Measurements from ENCODE around the gene PTP4A2. TPM values are rescaled to one million over a fixed set of nuclear protein-coding genes. Genes with fewer than 3 reads are reported as not detected.

The PTP4A2 gene
- total and polyA plus RNA-seq, 2 donors from 2014 or later: 130 to 236 TPM

DNA sequence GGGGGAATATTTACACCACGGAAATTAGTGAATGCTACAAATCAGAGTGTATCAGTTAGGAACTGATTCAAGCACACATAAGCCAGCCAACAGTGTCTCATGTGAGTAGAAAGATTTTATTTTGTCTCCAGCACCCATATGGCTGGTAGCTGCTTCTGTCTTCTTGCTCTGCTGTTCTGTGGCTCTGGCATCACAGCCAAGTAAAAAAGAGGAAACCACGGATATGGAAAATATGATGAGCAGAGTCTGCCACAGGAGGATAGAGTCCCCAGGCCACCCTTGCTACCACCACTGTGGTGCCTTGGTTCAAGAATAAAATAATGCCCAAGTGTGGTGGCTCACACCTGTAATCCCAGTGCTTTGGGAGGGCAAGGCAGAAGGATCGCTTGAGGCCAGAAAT lies 68.7 kb downstream of the PTP4A2 start:
- H3K27me3 ChIP-seq (ENCODE audit: control insufficient read depth, insufficient read depth, low read length): no peaks in the 10 kb centered on the region
- H3K4me3 ChIP-seq (ENCODE audit: low read length in 3 of 3): no peak overlapping the region
- intact Hi-C loops (cut with DNase I): no loop called here
- FAIRE-seq (no peak), DNase-seq (no peak)
- no peak overlapping the region for H3K9ac ChIP-seq (ENCODE audit: low read length in 3 of 3)
- TF ChIP-seq, protein P1, sequence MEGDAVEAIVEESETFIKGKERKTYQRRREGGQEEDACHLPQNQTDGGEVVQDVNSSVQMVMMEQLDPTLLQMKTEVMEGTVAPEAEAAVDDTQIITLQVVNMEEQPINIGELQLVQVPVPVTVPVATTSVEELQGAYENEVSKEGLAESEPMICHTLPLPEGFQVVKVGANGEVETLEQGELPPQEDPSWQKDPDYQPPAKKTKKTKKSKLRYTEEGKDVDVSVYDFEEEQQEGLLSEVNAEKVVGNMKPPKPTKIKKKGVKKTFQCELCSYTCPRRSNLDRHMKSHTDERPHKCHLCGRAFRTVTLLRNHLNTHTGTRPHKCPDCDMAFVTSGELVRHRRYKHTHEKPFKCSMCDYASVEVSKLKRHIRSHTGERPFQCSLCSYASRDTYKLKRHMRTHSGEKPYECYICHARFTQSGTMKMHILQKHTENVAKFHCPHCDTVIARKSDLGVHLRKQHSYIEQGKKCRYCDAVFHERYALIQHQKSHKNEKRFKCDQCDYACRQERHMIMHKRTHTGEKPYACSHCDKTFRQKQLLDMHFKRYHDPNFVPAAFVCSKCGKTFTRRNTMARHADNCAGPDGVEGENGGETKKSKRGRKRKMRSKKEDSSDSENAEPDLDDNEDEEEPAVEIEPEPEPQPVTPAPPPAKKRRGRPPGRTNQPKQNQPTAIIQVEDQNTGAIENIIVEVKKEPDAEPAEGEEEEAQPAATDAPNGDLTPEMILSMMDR (IDR thresholded peaks at IDR 0.05; ENCODE audit: borderline replicate concordance, extremely low read depth, insufficient read depth): no peak
- no peaks in the 10 kb centered on the region for H3K36me3 ChIP-seq (ENCODE audit: control insufficient read depth in 2 of 3, insufficient read depth in 3 of 3, low read length in 3 of 3)
- H3K9me3 ChIP-seq (ENCODE audit: control insufficient read depth in 2 of 3, insufficient read depth in 1 of 3, low read length in 3 of 3): no peaks in the 10 kb centered on the region
- no peaks in the 10 kb centered on the region for H3K4me1 ChIP-seq (ENCODE audit: control insufficient read depth in 2 of 3, insufficient read depth in 2 of 3, low read depth in 1 of 3, low read length in 3 of 3)
- no peak overlapping the region for H3K27ac ChIP-seq (ENCODE audit: low read depth in 2 of 2, low read length in 2 of 2)

GRCh38 chr1:31868862-31869261 lies 69.3 kb downstream of the PTP4A2 start:
- intact Hi-C loops (cut with DNase I): no loop called here
- no peak for FAIRE-seq
- no peaks in the 10 kb centered on the region for H3K9me3 ChIP-seq (ENCODE audit: control insufficient read depth in 2 of 3, insufficient read depth in 1 of 3, low read length in 3 of 3)
- H3K4me3 ChIP-seq (ENCODE audit: low read length in 3 of 3): no peak overlapping the region
- H3K27me3 ChIP-seq (ENCODE audit: control insufficient read depth, insufficient read depth, low read length): no peaks in the 10 kb centered on the region
- no peaks in the 10 kb centered on the region for H3K36me3 ChIP-seq (ENCODE audit: control insufficient read depth in 2 of 3, insufficient read depth in 3 of 3, low read length in 3 of 3)
- no peak for DNase-seq
- no peak overlapping the region for H3K9ac ChIP-seq (ENCODE audit: low read length in 3 of 3)
- H3K27ac ChIP-seq (ENCODE audit: low read depth in 2 of 2, low read length in 2 of 2): no peak overlapping the region
- no peaks in the 10 kb centered on the region for H3K4me1 ChIP-seq (ENCODE audit: control insufficient read depth in 2 of 3, insufficient read depth in 2 of 3, low read depth in 1 of 3, low read length in 3 of 3)
- TF ChIP-seq, protein P1 (IDR thresholded peaks at IDR 0.05; ENCODE audit: borderline replicate concordance, extremely low read depth, insufficient read depth): no peak

DNA sequence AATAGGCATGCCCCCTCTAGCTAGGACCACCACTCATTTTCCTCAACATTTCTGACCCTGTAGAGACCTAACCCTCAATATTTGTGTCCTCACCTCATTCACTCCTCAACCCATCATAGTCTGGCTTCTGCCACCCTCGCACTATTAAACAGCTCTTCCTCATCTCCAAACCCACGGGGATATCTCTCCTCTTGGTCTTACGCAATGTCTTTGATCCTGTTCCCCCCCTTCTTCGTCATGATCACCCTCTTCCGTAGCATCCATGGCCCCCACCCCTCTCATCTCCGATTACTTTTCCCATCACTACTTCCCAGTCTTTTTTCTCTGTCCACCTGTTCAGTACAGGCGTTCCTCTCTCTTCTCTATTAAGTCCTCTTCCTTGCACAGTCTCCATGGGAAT lies 70.6 kb downstream of the PTP4A2 start:
- Histone ChIP-seq H3K4me3 (ENCODE audit: low read length in 3 of 3) (no peak overlapping the region), H3K27me3 (ENCODE audit: control insufficient read depth, insufficient read depth, low read length) (no peaks in the 10 kb centered on the region), H3K36me3 (ENCODE audit: control insufficient read depth in 2 of 3, insufficient read depth in 3 of 3, low read length in 3 of 3) (no peaks in the 10 kb centered on the region), H3K27ac (ENCODE audit: low read depth in 2 of 2, low read length in 2 of 2) (no peak overlapping the region), H3K4me1 (ENCODE audit: control insufficient read depth in 2 of 3, insufficient read depth in 2 of 3, low read depth in 1 of 3, low read length in 3 of 3) (no peaks in the 10 kb centered on the region), H3K9ac (ENCODE audit: low read length in 3 of 3) (no peak overlapping the region), H3K9me3 (ENCODE audit: control insufficient read depth in 2 of 3, insufficient read depth in 1 of 3, low read length in 3 of 3) (no peaks in the 10 kb centered on the region)
- TF ChIP-seq, protein P1 (IDR thresholded peaks at IDR 0.05; ENCODE audit: borderline replicate concordance, extremely low read depth, insufficient read depth): no peak
- no peak for DNase-seq
- FAIRE-seq: no peak
- intact Hi-C loops (cut with DNase I): no loop called here

DNA sequence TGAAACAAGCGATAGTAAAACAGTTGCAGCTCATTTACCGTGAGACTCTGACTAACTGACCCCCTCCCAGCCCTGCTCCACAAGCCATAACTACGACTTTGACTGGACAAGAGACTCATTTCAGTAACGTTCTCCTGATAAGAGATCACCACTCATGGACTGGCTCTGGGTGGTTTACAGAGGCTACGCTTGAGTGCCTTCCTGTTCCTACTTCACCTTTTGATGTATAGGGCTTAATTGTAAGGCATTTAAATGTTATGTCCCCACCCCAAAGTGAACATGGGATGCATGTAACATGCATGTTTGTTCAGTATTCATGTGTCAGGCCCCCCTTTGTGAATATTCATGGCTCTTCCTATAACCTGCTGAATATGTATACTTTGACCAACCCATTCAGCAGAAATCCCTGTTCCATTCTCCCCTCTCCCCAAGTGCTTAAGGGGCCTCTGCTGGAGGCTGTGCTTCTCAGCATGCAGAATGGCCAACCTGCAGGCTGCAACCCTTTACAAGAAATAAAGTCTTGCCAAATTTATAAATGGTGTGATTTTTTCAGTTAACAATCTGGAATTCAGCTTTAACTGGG lies 71.6 kb downstream of the PTP4A2 start:
- TF ChIP-seq, protein P1 (IDR thresholded peaks at IDR 0.05; ENCODE audit: borderline replicate concordance, extremely low read depth, insufficient read depth): no peak
- H3K36me3 ChIP-seq (ENCODE audit: control insufficient read depth in 2 of 3, insufficient read depth in 3 of 3, low read length in 3 of 3): no peaks in the 10 kb centered on the region
- H3K9me3 ChIP-seq (ENCODE audit: control insufficient read depth in 2 of 3, insufficient read depth in 1 of 3, low read length in 3 of 3): no peaks in the 10 kb centered on the region
- FAIRE-seq (no peak), DNase-seq (peak in 2 of 5 donors; percentile 46 to 50)
- H3K9ac ChIP-seq (ENCODE audit: low read length in 3 of 3): no peak overlapping the region
- no peaks in the 10 kb centered on the region for H3K27me3 ChIP-seq (ENCODE audit: control insufficient read depth, insufficient read depth, low read length)
- H3K4me3 ChIP-seq (ENCODE audit: low read length in 3 of 3): no peak overlapping the region
- intact Hi-C loops (cut with DNase I): no loop called here
- no peaks in the 10 kb centered on the region for H3K4me1 ChIP-seq (ENCODE audit: control insufficient read depth in 2 of 3, insufficient read depth in 2 of 3, low read depth in 1 of 3, low read length in 3 of 3)
- H3K27ac ChIP-seq (ENCODE audit: low read depth in 2 of 2, low read length in 2 of 2): no peak overlapping the region

Measured in kidney (tissue), 14 donors.